A673 (cell line): ENCODE data around the gene COL11A1. TPM values are rescaled to one million over a fixed set of nuclear protein-coding genes. Genes with fewer than 3 reads are reported as not detected.
"Not testable (repeated sequence)": the region's sequence is repeated elsewhere in the genome, so short reads cannot be mapped to it uniquely, and the experiment has no call there.

Experiments used
- BruUV-seq: library from RNA; stranded (reverse); fragments of 400-500 nt; replicated peaks from 2 replicates; lab custom pipeline; 2021; lab: Mats Ljungman, UMichigan
- CTCF ChIA-PET: fragments of 300-600 bp; sonication (Branson Sonifier 250); formaldehyde crosslinking; loops from one replicate; lab custom pipeline; 2022; ENCODE audit warnings: antibody characterized with exemption; lab: Charles Lee
- POLR2A ChIA-PET: fragments of 300-600 bp; sonication (Branson Sonifier 250); formaldehyde crosslinking; loops from one replicate; lab custom pipeline; 2022; ENCODE audit warnings: antibody characterized with exemption; ENCODE audit not compliant: low non-redundant PET; lab: Charles Lee
- DNase-seq: peaks from one replicate; pipeline ENCODE4 v3.0.0-alpha.2; 2015; ENCODE audit warnings: low spot score
- H3K27ac ChIP-seq: fragments of 200-600 bp; sonication (generic); 2 replicates; pipeline ENCODE4 v1.5.1; 2016; ENCODE audit warnings: mixed run types, low read depth, mild to moderate bottlenecking, mixed read lengths, antibody characterized with exemption, low read length; ENCODE audit not compliant: poor library complexity, severe bottlenecking
- H3K27me3 ChIP-seq: fragments of 200-600 bp; sonication (generic); replicated peaks from 2 replicates; pipeline ENCODE4 v1.6.1; 2017; ENCODE audit warnings: mixed run types, low read depth, mild to moderate bottlenecking, mixed read lengths, antibody characterized with exemption, low read length; ENCODE audit not compliant: insufficient read depth, poor library complexity
- H3K36me3 ChIP-seq: fragments of 200-600 bp; sonication (generic); 2 replicates; pipeline ENCODE4 v1.6.1; 2016; ENCODE audit warnings: mixed run types, mild to moderate bottlenecking, mixed read lengths, antibody characterized with exemption, low read length; ENCODE audit not compliant: insufficient read depth, poor library complexity, severe bottlenecking
- H3K4me1 ChIP-seq: fragments of 200-600 bp; sonication (generic); 2 replicates; pipeline ENCODE4 v1.6.1; 2017; ENCODE audit warnings: mixed run types, mild to moderate bottlenecking, mixed read lengths, antibody characterized with exemption, low read length; ENCODE audit not compliant: insufficient read depth, poor library complexity, severe bottlenecking
- H3K4me3 ChIP-seq: fragments of 200-600 bp; sonication (generic); 2 replicates; pipeline ENCODE4 v1.5.1; 2016; ENCODE audit warnings: low read depth, mixed run types, mild to moderate bottlenecking, mixed read lengths, low read length; ENCODE audit not compliant: poor library complexity, severe bottlenecking
- H3K9me3 ChIP-seq: fragments of 200-600 bp; sonication (generic); 2 replicates; pipeline ENCODE4 v1.6.1; 2016; ENCODE audit warnings: mixed run types, low read depth, mild to moderate bottlenecking, mixed read lengths, antibody characterized with exemption, low read length; ENCODE audit not compliant: poor library complexity, severe bottlenecking
- CTCF ChIP-seq: fragments of 300-800, 200-600 bp; sonication (generic); conservative IDR thresholded peaks from 2 replicates; pipeline ENCODE4 v1.5.1; 2017; ENCODE audit warnings: low read depth, mild to moderate bottlenecking, antibody characterized with exemption, low read length, moderate library complexity, mixed read lengths
- EZH2 ChIP-seq: fragments of 200-600 bp; sonication (generic); IDR thresholded peaks from 2 replicates; pipeline ENCODE4 v1.6.1; 2017; ENCODE audit warnings: borderline replicate concordance, low read depth, mild to moderate bottlenecking, mixed read lengths, antibody characterized with exemption, low read length; ENCODE audit not compliant: poor library complexity, severe bottlenecking
- intact Hi-C: fragments of 100-400 bp; cut with micrococcal nuclease; formaldehyde crosslinking; loops from one replicate; pipeline ENCODE4 v1.10.0; 2022; ENCODE audit not compliant: unreplicated experiment
- total RNA-seq: library from RNA; stranded (reverse); gene quantifications from 2 replicates; pipeline ENCODE4 v1.2.3, GENCODE V29; 2021

The COL11A1 gene
- total RNA-seq, 1 experiment from 2014 or later: 0.37 TPM

GRCh38 chr1:102833151-102833550, 275.2 kb downstream of the COL11A1 start:
- TF ChIP-seq EZH2 (no peak), CTCF (no peak)
- ChIA-PET POLR2A (no interaction called here), CTCF (no interaction called here)
- Histone ChIP-seq H3K27me3 (no peaks in the 10 kb centered on the region), H3K27ac (no peak overlapping the region), H3K4me1 (no peaks in the 10 kb centered on the region), H3K9me3 (no peaks in the 10 kb centered on the region), H3K4me3 (no peak overlapping the region), H3K36me3 (no peaks in the 10 kb centered on the region)
- BruUV-seq: no TSS peak
- DNase-seq: no peak
- intact Hi-C loops: no loop called here

- CTCF ChIA-PET, H3K9me3 ChIP-seq, POLR2A ChIA-PET, H3K36me3 ChIP-seq, H3K27me3 ChIP-seq, H3K27ac ChIP-seq, H3K4me1 ChIP-seq, intact Hi-C loops, BruUV-seq, DNase-seq, H3K4me3 ChIP-seq: not testable (repeated sequence)
Observed at GRCh38 chr1:102826706-102827105, 281.6 kb downstream of the COL11A1 start.
